HPDE6-E6E7 (cell line): ENCODE results near the gene CUL2.
"Not testable (repeated sequence)": the region's sequence is repeated elsewhere in the genome, so short reads cannot be mapped to it uniquely, and the experiment has no call there.

Experiments
- DNase-seq: peaks from one replicate; pipeline ENCODE4 v3.0.0; 2011; ENCODE audit warnings: missing footprints; ENCODE audit errors: extremely low spot score

The CUL2 gene

DNA sequence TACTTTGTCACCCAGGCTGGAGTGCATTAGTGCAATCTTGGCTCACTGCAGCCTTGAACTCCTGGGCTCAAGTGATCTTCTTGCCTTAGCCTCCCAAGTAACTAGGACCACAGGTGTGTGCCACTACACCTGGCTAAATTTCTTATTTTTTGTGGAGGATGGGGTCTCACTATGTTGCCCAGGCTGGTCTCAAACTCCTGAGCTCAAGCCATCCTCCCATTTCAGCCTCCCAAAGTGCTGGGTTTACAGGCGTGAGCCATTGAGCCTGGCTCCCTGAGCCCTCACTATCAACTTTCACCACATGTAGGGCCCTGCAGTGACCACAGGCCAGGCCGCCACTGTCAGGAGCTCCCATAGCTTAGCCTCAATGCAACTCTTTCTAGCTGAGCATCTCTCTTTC is 110.2 kb downstream of the CUL2 start:
- DNase-seq, result no peak

DNA sequence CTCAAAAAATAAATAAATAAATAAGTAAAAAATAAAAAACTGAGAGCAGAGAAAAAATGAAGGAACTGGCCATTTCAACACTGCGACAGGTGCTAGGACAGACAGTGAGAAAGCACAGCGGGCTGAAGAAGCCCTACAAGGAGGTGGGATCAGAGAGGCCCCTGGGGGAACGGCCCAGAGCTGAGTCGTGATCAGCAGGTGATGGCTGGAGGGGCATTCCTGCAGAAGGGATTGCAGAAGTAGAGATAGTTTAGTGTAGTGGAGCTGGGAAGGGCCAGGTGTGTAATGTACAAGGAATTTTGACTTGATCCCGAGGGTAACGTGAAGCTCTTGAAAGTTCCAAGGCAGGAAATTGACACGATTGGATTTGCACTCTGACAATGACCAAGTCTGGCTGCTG is 112.1 kb downstream of the CUL2 start:
- DNase-seq, result no peak

DNA sequence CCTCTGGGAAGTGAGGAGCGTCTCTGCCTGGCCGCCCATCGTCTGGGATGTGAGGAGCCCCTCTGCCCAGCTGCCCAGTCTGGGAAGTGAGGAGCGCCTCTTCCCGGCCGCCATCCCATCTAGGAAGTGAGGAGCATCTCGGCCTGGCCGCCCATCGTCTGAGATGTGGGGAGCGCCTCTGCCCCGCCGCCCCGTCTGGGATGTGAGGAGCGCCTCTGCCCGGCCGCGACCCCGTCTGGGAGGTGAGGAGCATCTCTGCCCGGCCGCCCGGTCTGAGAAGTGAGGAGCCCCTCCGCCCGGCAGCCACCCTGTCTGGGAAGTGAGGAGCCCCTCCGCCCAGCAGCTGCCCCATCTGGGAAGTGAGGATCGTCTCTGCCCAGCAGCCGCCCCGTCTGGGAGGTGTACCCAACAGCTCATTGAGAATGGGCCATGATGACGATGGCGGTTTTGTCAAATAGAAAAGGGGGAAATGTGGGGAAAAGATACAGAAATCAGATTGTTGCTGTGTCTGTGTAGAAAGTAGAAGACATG is 113.7 kb downstream of the CUL2 start:
- DNase-seq, result not testable (repeated sequence)

DNA sequence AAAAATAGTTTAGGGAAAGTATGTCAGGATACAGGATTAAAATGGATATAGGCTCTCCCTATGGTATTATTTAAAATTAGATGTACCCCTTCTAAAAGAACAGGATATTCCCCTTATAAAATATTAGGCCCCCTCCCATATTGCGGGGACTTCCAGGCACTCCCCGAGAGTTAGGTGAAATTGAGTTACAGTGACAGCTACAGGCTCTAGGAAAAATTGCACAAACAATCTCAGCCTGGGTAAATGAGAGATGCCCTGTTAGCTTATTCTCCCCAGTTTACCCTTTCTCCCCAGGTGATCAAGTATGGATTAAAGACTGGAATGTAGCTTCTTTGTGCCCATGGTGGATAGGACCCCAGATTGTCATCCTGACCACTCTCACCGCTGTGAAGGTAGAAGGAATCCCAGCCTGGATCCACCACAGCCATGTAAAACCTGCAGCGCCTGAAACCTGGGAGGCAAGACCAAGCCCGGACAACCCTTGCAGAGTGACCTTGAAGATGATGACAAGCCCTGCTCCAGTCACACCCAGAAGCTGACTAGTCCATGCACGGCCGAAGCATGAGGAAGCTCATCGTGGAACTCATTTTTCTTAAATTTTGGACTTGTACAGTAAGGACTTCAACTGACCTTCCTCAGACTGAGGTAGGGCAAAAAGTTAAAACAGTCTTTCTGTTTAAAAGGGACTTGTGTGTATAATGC is 115.6 kb downstream of the CUL2 start:
- DNase-seq, result not testable (repeated sequence)

DNA sequence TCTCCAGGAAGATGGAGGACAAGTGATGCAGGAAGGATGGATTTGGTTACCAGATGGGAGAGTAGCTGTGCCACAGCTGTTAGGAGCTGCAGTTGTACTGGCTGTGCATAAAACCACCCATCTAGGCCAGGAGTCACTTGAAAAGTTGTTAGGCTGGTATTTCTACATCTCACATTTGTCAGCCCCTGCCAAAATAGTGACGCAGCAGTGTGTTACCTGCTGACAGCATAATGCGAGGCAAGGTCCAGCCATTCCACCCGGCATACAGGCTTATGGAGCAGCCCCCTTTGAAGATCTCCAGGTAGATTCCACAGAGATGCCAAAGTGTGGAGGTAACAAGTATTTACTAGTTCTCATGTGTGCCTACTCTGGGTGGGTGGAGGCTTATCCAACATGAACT is 116.4 kb downstream of the CUL2 start:
- DNase-seq, result not testable (repeated sequence)

DNA sequence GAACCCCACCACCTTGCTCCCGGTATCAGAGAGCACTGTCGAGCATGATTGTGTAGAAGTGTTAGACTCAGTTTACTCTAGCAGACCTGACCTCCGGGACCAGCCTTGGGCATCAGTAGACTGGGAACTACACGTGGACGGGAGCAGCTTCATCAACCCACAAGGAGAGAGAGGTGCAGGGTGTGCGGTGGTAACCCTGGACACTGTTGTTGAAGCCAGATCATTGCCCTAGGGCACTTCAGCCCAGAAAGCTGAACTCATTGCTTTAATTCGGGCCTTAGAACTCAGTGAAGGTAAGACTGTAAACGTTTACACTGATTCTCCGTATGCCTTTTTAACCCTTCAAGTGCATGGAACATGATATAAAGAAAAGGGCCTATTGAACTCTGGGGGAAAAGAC is 117.0 kb downstream of the CUL2 start:
- DNase-seq, result not testable (repeated sequence)

DNA sequence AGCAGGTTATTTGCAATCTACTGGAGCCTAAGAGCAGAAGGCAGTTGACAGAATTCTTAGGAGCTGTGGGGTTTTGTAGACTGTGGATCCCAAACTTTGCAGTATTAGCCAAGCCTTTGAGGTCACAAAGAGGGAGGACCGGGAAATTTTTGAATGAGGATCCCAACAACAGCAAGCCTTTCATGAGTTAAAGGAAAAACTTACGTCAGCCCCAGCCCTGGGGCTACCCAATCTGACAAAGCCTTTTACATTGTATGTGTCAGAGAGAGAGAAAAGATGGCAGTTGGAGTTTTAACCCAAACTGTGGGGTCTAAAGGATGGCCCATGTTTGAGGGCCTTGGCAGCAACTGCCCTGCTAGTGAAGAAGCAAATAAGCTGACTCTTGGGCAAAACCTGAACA is 117.5 kb downstream of the CUL2 start:
- not testable (repeated sequence) for DNase-seq

DNA sequence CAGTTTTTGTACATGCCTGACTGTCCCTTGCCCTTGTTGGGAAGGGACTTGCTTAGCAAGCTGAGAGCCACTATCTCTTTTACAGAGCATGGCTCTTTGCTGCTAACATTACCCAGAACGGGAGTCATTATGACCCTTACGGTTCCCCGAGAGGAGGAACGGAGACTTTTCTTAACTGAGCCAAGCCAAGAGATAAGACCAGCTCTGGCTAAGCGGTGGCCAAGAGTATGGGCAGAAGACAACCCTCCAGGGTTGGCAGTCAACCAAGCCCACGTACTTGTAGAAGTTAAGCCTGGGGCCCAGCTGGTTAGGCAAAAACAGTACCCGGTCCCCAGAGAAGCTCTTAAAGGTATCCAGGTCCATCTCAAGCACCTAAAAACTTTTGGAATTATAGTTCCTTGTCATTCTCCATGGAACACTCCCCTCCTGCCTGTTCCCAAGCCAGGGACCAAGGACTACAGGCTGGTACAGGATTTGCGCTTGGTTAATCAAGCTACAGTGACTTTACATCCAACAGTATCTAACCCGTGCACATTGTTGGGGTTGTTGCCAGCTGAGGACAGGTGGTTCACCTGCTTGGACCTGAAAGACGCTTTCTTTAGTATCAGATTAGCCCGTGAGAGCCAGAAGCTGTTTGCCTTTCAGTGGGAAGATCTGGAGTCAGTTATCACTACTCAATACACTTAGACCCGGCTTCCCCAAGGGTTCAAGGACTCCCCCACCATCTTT is 118.4 kb downstream of the CUL2 start:
- not testable (repeated sequence) for DNase-seq

DNA sequence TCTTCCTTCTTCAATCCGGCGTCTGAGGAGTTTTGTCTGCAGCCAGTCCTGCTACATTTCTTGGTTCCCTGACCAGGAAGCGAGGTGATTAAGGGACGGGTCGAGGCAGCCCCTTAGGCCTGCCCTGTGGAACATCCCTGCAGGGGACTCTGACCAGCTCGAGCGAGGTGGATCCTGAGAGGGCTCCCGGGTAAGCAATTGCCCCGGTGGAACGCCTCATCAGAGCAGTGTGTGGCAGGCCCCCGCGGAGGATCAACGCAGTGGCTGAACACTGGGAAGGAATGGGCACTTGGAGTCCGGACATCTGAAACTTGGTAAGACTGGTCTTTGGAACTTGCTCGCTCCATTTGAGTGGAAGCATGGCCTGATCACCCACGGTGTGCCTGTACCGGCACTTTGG is 121.0 kb downstream of the CUL2 start:
- DNase-seq, result no peak

DNA sequence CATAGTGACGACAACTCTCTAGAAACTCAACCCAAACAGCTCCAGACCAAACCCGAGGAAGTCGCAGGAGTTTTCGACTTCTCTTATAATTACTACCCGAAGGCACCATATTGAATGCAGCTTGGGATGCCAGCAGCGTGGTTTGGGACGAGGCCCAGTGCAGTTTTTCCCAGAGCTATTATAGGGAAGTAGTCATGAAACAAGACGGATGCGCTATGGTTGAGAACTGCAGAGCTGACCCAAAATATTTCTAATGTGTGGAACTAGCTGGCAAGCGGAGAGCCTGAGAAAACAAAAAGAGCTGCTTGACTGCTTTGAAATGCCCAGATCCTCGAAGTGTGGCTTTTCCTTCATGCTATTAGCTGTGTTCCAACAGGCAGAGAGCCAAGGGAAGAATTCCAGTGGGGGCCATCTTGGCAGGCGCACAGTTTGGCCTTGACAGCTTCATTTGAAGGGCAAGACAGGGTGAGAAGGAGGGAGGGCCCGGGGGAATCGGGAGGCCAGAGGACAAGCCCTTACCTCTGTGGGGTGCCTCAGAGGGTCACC is 122.7 kb downstream of the CUL2 start:
- DNase-seq, result no peak

DNA sequence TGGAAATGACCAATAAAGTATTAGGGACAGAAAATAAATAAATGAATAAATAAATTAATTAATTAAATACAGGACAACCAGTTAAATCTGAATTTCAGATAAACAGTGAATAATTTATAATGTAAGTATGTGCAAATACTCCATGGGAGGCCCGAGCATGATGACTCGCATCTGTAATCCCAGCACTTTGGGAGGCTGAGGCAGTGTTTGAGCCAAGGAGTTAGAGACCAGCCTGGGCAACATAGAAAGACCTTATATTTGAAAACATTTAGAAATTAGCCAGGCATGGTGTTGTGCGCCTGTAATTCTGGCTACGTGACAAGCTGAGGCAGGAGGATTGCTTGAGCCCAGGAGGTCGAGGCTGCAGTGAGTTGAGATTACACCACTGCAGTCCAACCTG is 123.7 kb downstream of the CUL2 start:
- no peak for DNase-seq

DNA sequence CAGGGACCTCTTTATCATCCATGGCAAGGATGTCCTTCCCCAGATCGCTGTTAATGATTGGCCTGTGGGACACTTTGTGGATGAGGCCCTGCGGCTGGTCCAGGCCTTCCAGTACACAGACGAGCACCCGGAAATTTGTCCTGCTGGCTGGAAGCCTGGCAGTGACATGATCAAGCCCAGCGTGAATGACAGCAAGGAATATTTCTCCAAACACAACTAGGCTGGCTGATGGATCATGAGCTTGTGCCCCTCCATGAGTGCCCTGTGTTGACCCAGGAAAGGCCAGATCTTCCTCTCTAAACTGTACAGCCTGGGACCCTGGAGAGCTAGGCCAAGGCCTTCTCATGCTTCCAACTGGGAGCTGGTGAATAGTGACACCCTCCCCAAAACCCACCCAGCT is 124.1 kb downstream of the CUL2 start:
- DNase-seq, result no peak

DNA sequence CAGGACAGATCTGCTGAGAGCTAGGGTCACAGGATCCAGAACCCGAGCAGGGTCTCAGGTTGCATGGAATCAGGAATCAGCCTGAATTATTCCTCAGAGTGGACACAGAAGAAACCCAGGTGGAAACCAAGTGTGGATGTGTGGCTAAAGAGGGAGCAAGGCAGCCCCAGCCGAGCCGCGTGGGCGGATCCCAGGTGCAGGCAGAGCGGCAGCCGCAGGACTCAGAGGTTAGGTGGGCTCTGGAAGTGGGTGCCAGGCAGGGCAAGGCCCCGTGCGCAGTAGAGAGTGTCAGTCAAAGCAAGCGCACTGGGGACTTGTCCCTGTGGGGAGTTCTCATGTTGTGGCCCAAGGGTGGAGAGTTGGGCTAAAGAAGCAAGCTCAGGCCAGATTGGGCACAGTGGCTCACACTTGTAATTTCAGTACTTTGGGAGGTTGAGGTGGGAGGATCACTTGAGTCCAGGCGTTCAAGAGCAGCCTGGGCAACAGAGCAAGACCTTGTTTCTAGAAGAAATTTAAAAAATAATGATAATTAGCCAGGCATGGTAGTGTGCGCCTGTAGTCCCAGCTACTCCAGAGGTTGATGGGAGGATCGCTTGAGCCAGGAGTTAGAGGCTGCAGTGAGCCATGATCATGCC is 125.9 kb downstream of the CUL2 start:
- no peak for DNase-seq

DNA sequence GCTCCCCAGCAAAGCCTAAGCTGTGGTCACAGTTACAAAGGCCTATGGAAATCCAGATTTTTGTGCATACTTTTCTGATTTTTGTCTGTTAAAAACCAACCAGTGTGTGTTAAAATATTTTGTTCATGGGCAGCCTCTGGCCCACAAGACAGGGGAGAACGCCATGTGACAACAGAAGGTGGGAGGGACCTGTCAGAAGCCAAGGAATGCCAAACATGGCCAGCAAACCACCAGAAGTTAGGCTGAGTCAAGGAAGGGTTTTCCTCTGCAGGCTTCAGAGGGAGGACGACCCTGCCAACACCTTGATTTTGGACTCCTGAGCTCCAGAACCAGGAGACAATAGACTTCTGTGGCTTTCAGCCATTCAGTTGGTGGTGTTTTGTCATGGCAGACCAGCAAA is 127.3 kb downstream of the CUL2 start:
- no peak for DNase-seq

DNA sequence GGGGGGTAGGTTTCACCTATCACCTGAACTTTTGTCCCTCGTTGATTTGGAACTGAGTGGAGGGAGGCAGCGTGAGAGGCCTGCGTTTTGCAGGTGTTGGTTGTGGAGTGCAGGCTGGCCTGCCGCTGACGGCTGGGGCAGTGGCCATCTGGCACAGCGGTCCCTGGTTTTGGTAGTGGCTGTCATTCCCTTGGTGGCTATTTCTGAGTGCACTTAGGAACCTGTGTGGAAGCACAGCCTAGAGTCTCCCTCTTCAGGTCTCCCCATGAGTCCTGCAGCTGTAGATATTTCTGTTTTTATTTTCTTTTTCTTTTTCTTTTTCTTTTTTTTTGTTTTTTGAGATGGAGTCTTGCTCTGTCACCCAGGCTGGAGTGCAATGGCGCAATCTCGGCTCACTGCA is 129.2 kb downstream of the CUL2 start:
- DNase-seq, result no peak

DNA sequence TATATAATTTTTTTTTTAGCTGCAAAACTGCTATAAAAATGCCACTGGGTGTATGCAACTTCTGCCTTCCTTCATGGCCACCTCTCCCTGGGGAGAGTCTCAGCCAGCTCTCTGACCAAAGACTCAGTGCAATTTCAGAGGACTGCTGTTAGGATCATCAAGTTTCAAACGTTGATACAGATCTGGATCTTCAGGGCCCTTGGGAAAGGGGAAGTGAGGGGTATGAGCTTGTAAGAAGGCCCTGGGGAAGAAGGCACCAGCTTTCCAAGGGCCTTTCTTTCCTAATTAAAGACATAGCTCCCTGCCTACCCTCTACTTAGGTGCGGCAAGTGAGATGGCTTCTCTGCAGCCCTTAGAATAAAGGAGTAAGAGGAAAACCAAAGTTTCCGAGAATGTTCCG is 130.4 kb downstream of the CUL2 start:
- DNase-seq, result no peak

DNA sequence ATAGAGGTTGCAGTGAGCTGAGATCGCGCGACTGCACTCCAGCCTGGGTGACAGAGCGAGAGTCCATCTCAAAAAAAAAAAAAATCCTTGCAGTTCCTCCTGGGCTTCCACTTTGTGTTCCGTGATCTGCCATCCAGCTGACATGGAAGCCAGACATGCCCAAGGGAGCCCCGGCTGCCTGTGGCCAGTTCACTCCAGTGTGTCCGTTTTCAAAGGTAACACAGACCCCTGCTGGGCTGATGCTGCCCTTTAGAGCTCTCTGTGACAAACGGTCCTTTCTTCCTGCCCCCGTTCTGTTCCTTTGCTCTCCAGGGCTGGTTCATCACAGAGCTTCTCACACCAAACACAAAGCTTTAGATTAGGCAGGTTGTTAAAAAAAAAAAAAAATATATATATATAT is 130.8 kb downstream of the CUL2 start:
- no peak for DNase-seq
